Ovary (tissue), 9 donors: Measurements from ENCODE around the gene LPIN1. TPM values are rescaled to one million over a fixed set of nuclear protein-coding genes. Genes with fewer than 3 reads are reported as not detected.

Experiments used
- DNase-seq, 5 donors: peaks; one replicate each; pipeline ENCODE4 v3.0.0-alpha.2; 2019 to 2020
- H3K27ac ChIP-seq, 2 donors: fragments of 200-600 bp; one replicate each; pipeline versions ENCODE4 v1.5.1 to v1.8.0; 2019 to 2022
- H3K27me3 ChIP-seq: fragments of 200-600 bp; one replicate; pipeline ENCODE4 v1.8.0; 2022
- H3K36me3 ChIP-seq: fragments of 200-600 bp; sonication (generic); one replicate; pipeline ENCODE4 v1.5.1; 2019
- H3K4me1 ChIP-seq: one replicate; pipeline ENCODE4 v1.8.1; 2013; ENCODE audit warnings: mild to moderate bottlenecking, moderate library complexity; ENCODE audit not compliant: insufficient read depth
- H3K4me3 ChIP-seq: fragments of 200-600 bp; sonication (generic); one replicate; pipeline ENCODE4 v1.5.1; 2017
- H3K9me3 ChIP-seq, 2 donors: fragments of 200-600 bp in 1 of 2; sonication (generic) in 1 of 2; one replicate each; pipeline versions ENCODE4 v1.5.1 to v1.8.1; 2013 to 2019; ENCODE audit warnings: mild to moderate bottlenecking in 1 of 2, moderate library complexity in 1 of 2
- EP300 ChIP-seq: sonication (generic); formaldehyde crosslinking; IDR thresholded peaks from one replicate; pipeline ENCODE4 v1.6.1; 2017; ENCODE audit warnings: antibody characterized with exemption
- POLR2A ChIP-seq: fragments of 450-650 bp; IDR thresholded peaks from one replicate; pipeline ENCODE4 v1.6.1; 2017; ENCODE audit warnings: antibody characterized with exemption, mild to moderate bottlenecking, moderate library complexity
- WGBS, 3 donors: extraction: QIAGEN DNeasy Blood & Tissue Kit in 1 of 3; methylation state at CpG; one replicate each; pipeline versions ENCODE4 v1.1.5 to v1.1.7; 2013 to 2017; 5-methylcytosine and 5-hydroxymethylcytosine counted together
- intact Hi-C, 4 donors: fragments of 100-400 bp; cut with DNase I; formaldehyde crosslinking; loops; one replicate each; pipeline versions ENCODE4 v1.11.0 to v1.15.1; 2022 to 2023
- polyA plus RNA-seq, 2 donors: library from polyadenylated mRNA; stranded (reverse); fragments of 200-250 nt in 1 of 2; fragments of 350-450 nt in 1 of 2; fragmentation: Illumina TruSeq in 1 of 2; extraction: RNeasy Lipid Tissue Mini Kit (QIAGEN cat#74804) in 1 of 2; gene quantifications; one replicate each; pipeline ENCODE4 v1.2.3, GENCODE V29; 2013 to 2014
- total RNA-seq, 7 donors: library from RNA; depleted of rRNA in 2 of 7; stranded (reverse); fragments of >200 nt in 2 of 7; fragmentation: NEBNext Ultra II Directional in 3 of 7; extraction: Animal tissue kit (Norgen Biotek cat#: 25700) in 3 of 7; gene quantifications; one replicate each; pipeline versions ENCODE4 v1.1.0 to v1.2.4, GENCODE V29; 2016 to 2023
- TF ChIP-seq, protein P1 (sequence below), 3 donors: fragments of 450-650 bp in 2 of 3; fragments of 200-600 bp in 1 of 3; IDR thresholded peaks; one replicate each; pipeline versions ENCODE4 v1.5.1 to v1.8.0; 2016 to 2022; ENCODE audit warnings: antibody characterized with exemption in 3 of 3, mild to moderate bottlenecking in 1 of 3
- donor health status: DM: no; HTN: no; CAD: no; lungs with moderate emphysema.
- donor health status: DM: no; HTN: no; CAD: no.
- donor health status: Bipolar disorder and iron deficiency.
- donor health status: DM: yes; HTN: yes; CAD: no.
- donor health status: DM: no; HTN: no; CAD: no.
- donor health status: DM: yes; HTN: yes; CAD: no.

Gene LPIN1
- total and polyA plus RNA-seq, 9 donors: 19.9 to 144 (median 50.8) TPM

DNA sequence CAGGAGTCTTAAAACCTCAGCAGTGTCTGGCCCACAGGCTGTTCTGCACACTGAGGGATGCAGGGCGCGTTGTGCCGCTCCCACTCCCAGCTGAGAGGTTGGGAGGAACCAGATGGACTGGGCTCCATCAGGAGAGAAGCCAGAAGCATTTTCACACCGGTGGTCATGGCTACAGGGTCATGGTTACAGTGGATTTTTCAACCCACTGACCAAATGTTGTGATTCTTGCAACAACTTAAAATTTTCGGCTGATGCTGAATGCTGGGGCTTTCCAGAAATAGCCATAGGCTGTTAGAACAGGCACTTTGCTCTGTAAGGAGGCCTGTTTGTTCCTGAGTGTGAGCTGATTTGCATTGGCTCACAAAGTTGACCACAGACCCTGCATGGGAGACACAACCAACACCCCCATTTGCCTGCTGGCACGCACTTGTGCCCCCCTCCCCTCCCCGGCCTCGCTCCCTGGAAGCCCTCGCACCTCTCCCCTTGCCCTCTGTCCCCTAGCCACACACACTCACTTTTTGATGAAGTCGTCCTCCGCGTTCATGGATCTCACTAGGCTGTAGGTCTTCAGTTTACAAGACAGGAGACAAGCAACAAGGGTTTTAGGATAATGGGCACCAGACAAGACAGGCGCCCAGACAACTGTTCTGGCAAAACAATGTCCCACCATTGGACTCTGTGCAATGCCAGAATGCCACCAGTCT, 3.4 kb downstream of the LPIN1 start:
- 19 to 37% (median 23%) methylated on average over 13 of the region's 13 CpGs for WGBS, 3 donors
- Histone ChIP-seq H3K27ac (peak overlapping the region; percentile 40 to 49), H3K9me3 (no peaks in the 10 kb centered on the region), H3K4me1 (peaks cover 38% of the 10 kb centered on the region), H3K27me3 (no peaks in the 10 kb centered on the region), H3K4me3 (no peak overlapping the region), H3K36me3 (no peaks in the 10 kb centered on the region)
- TF ChIP-seq, protein P1, sequence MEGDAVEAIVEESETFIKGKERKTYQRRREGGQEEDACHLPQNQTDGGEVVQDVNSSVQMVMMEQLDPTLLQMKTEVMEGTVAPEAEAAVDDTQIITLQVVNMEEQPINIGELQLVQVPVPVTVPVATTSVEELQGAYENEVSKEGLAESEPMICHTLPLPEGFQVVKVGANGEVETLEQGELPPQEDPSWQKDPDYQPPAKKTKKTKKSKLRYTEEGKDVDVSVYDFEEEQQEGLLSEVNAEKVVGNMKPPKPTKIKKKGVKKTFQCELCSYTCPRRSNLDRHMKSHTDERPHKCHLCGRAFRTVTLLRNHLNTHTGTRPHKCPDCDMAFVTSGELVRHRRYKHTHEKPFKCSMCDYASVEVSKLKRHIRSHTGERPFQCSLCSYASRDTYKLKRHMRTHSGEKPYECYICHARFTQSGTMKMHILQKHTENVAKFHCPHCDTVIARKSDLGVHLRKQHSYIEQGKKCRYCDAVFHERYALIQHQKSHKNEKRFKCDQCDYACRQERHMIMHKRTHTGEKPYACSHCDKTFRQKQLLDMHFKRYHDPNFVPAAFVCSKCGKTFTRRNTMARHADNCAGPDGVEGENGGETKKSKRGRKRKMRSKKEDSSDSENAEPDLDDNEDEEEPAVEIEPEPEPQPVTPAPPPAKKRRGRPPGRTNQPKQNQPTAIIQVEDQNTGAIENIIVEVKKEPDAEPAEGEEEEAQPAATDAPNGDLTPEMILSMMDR (IDR thresholded peaks at IDR 0.05): no peak
- TF ChIP-seq EP300 (no peak), POLR2A (no peak)
- peak; percentile 61 to 73 (median 64) for DNase-seq
- intact Hi-C loops: loop anchor here in 3 of 4 donors (5.0 to 10.0 kb wide), 2 partner anchors 52 to 1705 kb away; partner anchors contain the start of gene KLF11 (in 1 of the 3)

DNA sequence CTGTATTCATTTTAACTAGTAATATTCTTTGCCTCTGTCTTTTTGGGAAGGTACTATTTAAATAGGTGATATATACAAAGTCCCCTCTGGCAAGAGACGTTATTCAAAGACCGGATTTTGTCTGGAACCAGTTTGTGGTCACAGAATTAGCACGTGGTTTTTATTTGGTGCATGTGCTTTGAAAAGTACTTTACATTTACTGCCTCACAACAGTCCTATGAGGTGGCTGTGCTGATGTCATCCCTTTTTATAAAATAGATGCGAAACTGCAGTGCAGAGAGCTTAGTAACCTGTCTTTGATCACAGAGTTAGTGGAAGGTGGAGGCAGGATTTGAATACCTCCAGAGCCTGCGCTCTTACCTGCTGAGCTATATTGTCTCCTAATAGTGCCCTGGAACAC, 4.0 kb downstream of the LPIN1 start:
- Histone ChIP-seq H3K4me3 (no peak overlapping the region), H3K27ac (peak overlapping the region in 1 of 2 donors; percentile 49), H3K4me1 (peaks cover 35% of the 10 kb centered on the region), H3K36me3 (no peaks in the 10 kb centered on the region), H3K27me3 (no peaks in the 10 kb centered on the region), H3K9me3 (no peaks in the 10 kb centered on the region)
- no peak for DNase-seq
- no peak for TF ChIP-seq EP300
- no peak for TF ChIP-seq POLR2A
- TF ChIP-seq, protein P1 (IDR thresholded peaks at IDR 0.05): no peak
- 65 to 74% (median 66%) methylated on average over 5 of the region's 5 CpGs for WGBS, 3 donors
- intact Hi-C loops: no loop called here

DNA sequence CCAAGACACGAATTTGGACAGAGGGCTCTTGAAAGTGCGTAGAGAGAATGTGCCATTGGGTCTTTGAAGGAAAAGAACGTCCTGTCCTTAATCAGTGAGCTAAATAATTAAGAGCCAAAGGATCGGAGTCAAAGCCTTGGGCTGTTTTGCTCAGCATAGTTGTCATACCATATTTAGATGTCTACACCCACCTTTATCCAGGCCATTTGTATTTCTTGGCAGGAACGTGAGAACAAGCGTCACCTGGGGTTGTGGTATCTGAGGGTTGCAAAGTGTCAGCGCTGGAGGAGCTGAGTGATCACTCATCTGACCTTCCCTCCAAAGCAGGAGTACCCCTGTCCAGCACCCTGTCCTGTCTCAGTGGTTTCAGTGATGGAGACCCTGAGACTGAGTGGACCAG, 4.5 kb downstream of the LPIN1 start:
- no peak for DNase-seq
- 35 to 42% (median 35%) methylated on average over 7 of the region's 7 CpGs for WGBS, 3 donors
- Histone ChIP-seq H3K36me3 (no peaks in the 10 kb centered on the region), H3K27me3 (no peaks in the 10 kb centered on the region), H3K27ac (peak overlapping the region in 1 of 2 donors; percentile 49), H3K9me3 (no peaks in the 10 kb centered on the region), H3K4me3 (no peak overlapping the region), H3K4me1 (peaks cover 33% of the 10 kb centered on the region)
- TF ChIP-seq POLR2A (no peak), EP300 (no peak)
- TF ChIP-seq, protein P1 (IDR thresholded peaks at IDR 0.05): no peak
- intact Hi-C loops: no loop called here

DNA sequence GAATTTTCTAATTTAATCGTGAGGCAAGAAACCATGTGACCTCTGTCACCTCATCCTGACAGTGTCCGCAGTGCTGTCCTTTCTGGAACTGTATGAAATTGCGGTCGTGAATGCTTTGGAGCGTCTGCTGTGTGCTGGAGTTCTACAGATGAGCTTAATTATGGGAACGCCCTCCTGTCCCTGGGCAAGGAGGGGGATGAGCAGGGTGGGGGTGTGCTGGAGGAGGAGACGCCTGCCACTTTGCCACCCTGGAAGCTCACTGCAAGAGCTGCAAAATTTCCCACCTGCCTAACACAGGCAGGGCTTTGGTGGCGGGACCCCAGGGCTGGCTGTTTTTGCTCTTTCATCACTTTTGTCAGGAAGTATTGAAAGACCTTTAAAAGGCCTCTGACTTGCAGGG, 6.5 kb downstream of the LPIN1 start:
- Histone ChIP-seq H3K4me1 (peaks cover 28% of the 10 kb centered on the region), H3K9me3 (no peaks in the 10 kb centered on the region), H3K27me3 (no peaks in the 10 kb centered on the region), H3K4me3 (no peak overlapping the region), H3K36me3 (no peaks in the 10 kb centered on the region), H3K27ac (no peak overlapping the region)
- TF ChIP-seq, protein P1 (IDR thresholded peaks at IDR 0.05): no peak
- TF ChIP-seq EP300: no peak
- no peak for TF ChIP-seq POLR2A
- 84 to 92% (median 89%) methylated on average over 8 of the region's 8 CpGs for WGBS, 3 donors
- intact Hi-C loops: no loop called here
- DNase-seq: no peak
